ENCODE data around the gene RBM24. TPM values are rescaled to one million over a fixed set of nuclear protein-coding genes. Genes with fewer than 3 reads are reported as not detected.

Gene RBM24
- total RNA-seq, 1 donor from 2014 or later, result not detected

GRCh38 chr6:17341117-17341805, 60.1 kb downstream of the RBM24 start:
- intact Hi-C loops (cut with micrococcal nuclease), result no loop called here

DNA sequence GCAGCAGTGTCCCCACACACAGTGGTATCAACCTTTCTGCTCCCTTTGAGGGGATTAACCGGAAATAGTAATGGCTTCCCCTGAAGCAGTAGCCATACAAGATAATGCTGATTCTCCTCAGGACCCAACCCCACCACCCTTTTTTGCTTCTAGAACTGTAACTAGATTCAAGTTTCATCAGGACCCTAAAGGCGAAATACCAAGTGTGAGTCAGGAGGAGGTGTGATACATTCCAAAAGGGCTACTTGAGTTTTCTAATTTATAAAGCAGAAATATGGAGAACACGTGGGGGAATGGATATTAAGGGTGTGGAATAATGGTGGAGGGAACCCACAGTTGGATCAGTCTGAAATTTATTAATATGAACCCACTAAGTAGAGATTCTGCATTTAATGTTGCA, 60.7 kb downstream of the RBM24 start:
- intact Hi-C loops (cut with micrococcal nuclease), result no loop called here

DNA sequence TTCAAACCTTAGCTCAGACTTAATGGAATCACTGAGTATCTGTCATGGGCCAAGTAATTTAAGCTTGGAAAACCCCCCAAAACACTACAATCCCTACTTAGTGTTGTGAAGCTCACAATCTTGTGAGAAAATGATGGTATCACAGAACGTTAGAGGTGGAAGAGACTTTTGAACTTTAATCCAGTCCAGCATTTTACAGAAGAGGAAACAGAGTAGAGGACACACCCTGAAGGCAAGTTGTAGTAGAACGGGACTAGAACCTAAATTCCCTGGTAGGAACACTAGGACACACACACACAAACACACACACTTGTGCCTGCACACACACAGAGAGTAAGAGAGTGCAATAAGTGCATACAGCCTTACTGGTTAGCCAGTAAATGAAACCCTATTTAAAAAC, 62.1 kb downstream of the RBM24 start:
- intact Hi-C loops (cut with micrococcal nuclease), result no loop called here

Other genes starting within 250 kb of the RBM24 start
- gene STMND1, start 179.3 kb upstream of the RBM24 start, total RNA-seq, result not detected in 2 replicates
- not detected in 2 replicates for gene CAP2, start 112.2 kb downstream of the RBM24 start, total RNA-seq